Tibial nerve (tissue), 4 donors: Measurements from ENCODE around the gene FYB2. TPM values are rescaled to one million over a fixed set of nuclear protein-coding genes. Genes with fewer than 3 reads are reported as not detected.

Source experiments
- DNase-seq, 2 donors: peaks; one replicate each; pipeline ENCODE4 v3.0.0-alpha.2; 2019; ENCODE audit warnings: low spot score in 2 of 2
- H3K27ac ChIP-seq, 4 donors: fragments of 200-600 bp; sonication (generic) in 3 of 4; one replicate each; pipeline ENCODE4 v1.5.1; 2017 to 2019; ENCODE audit warnings: mild to moderate bottlenecking in 1 of 4
- H3K27me3 ChIP-seq, 2 donors: fragments of 200-600 bp; sonication (generic) in 1 of 2; one replicate each; pipeline versions ENCODE4 v1.5.1 to v1.6.0; 2017 to 2019
- H3K36me3 ChIP-seq, 3 donors: fragments of 200-600 bp; sonication (generic); one replicate each; pipeline ENCODE4 v1.5.1; 2018 to 2019
- H3K4me1 ChIP-seq, 4 donors: fragments of 200-600 bp; sonication (generic) in 3 of 4; one replicate each; pipeline ENCODE4 v1.5.1; 2017 to 2019
- H3K4me3 ChIP-seq, 4 donors: fragments of 200-600 bp; sonication (generic) in 3 of 4; one replicate each; pipeline ENCODE4 v1.5.1; 2017 to 2019; ENCODE audit warnings: mild to moderate bottlenecking in 1 of 4, moderate library complexity in 1 of 4
- H3K9me3 ChIP-seq, 4 donors: fragments of 200-600 bp; sonication (generic) in 3 of 4; one replicate each; pipeline ENCODE4 v1.5.1; 2017 to 2019
- CTCF ChIP-seq, 5 experiments: fragments of 200-600 bp in 3 of 5; fragments of 450-650 bp in 2 of 5; sonication (generic) in 3 of 5; IDR thresholded peaks; one replicate each; pipeline ENCODE4 v1.5.1; 2016 to 2019; ENCODE audit warnings: antibody characterized with exemption in 5 of 5, mild to moderate bottlenecking in 3 of 5, moderate library complexity in 2 of 5
- EP300 ChIP-seq, 2 donors: sonication (generic); formaldehyde crosslinking; IDR thresholded peaks; one replicate each; pipeline ENCODE4 v1.6.1; 2017; ENCODE audit warnings: antibody characterized with exemption in 2 of 2, mild to moderate bottlenecking in 1 of 2
- POLR2A ChIP-seq, 2 donors: fragments of 450-650 bp; IDR thresholded peaks; one replicate each; pipeline ENCODE4 v1.6.1; 2017; ENCODE audit warnings: antibody characterized with exemption in 2 of 2, mild to moderate bottlenecking in 2 of 2, moderate library complexity in 2 of 2
- WGBS, 2 donors: methylation state at CpG; one replicate each; pipeline ENCODE4 v1.1.5; 2018; 5-methylcytosine and 5-hydroxymethylcytosine counted together
- total RNA-seq, 4 donors: library from RNA; depleted of rRNA; stranded (reverse); fragments of >200 nt; gene quantifications; one replicate each; pipeline ENCODE4 v1.1.0, GENCODE V29; 2016

FYB2 gene
- total RNA-seq, 4 donors from 2014 or later, result not detected

GRCh38 chr1:56844545-56845136, 25.4 kb upstream of the FYB2 start:
- TF ChIP-seq POLR2A (IDR thresholded peaks at IDR 0.05), result no peak
- H3K9me3 ChIP-seq, result peaks cover 0 to 1% (median 0%) of the 10 kb centered on the region in 4 donors
- H3K27ac ChIP-seq, result no peak overlapping the region
- no peaks in the 10 kb centered on the region for H3K36me3 ChIP-seq
- DNase-seq, result no peak
- H3K4me1 ChIP-seq, result no peaks in the 10 kb centered on the region
- no peaks in the 10 kb centered on the region for H3K27me3 ChIP-seq
- no peak overlapping the region for H3K4me3 ChIP-seq
- 65 to 68% methylated on average over 9 of the region's 9 CpGs for WGBS, 2 donors

- Histone ChIP-seq H3K36me3 (no peaks in the 10 kb centered on the region), H3K27ac (no peak overlapping the region), H3K4me1 (no peaks in the 10 kb centered on the region), H3K9me3 (peaks cover 0 to 10% (median 0%) of the 10 kb centered on the region in 4 donors), H3K27me3 (no peaks in the 10 kb centered on the region), H3K4me3 (no peak overlapping the region)
- WGBS, 2 donors, result 68 to 70% methylated on average over 3 of the region's 3 CpGs
- TF ChIP-seq POLR2A (IDR thresholded peaks at IDR 0.05), result no peak
- TF ChIP-seq CTCF (IDR thresholded peaks at IDR 0.05), result no peak
- TF ChIP-seq EP300 (IDR thresholded peaks at IDR 0.05), result no peak
- no peak for DNase-seq
Observed at GRCh38 chr1:56843544-56843943, 24.3 kb upstream of the FYB2 start.

- 69 to 80% methylated on average over 2 to 3 of the region's 3 CpGs for WGBS, 2 donors
Observed at GRCh38 chr1:56838759-56839158, 19.6 kb upstream of the FYB2 start.

GRCh38 chr1:56837244-56837939, 18.2 kb upstream of the FYB2 start:
- 54 to 63% methylated on average over 9 of the region's 9 CpGs for whole genome bisulfite sequencing, 2 donors
- no peak overlapping the region for H3K4me3 ChIP-seq
- peaks cover 0 to 10% (median 0%) of the 10 kb centered on the region in 4 donors for H3K9me3 ChIP-seq
- no peaks in the 10 kb centered on the region for H3K27me3 ChIP-seq
- TF ChIP-seq POLR2A (IDR thresholded peaks at IDR 0.05), result no peak
- TF ChIP-seq EP300 (IDR thresholded peaks at IDR 0.05), result no peak
- no peak for TF ChIP-seq CTCF (IDR thresholded peaks at IDR 0.05)
- no peak overlapping the region for H3K27ac ChIP-seq
- H3K36me3 ChIP-seq, result no peaks in the 10 kb centered on the region
- DNase-seq, result no peak
- H3K4me1 ChIP-seq, result no peaks in the 10 kb centered on the region

More at GRCh38 chr1:56838759-56839158, 19.6 kb upstream of the FYB2 start:
- Histone ChIP-seq H3K4me3 (no peak overlapping the region), H3K36me3 (no peaks in the 10 kb centered on the region), H3K4me1 (no peaks in the 10 kb centered on the region), H3K9me3 (peaks cover 0 to 10% (median 0%) of the 10 kb centered on the region in 4 donors), H3K27ac (no peak overlapping the region), H3K27me3 (no peaks in the 10 kb centered on the region)
- DNase-seq, result no peak
- no peak for TF ChIP-seq POLR2A (IDR thresholded peaks at IDR 0.05)

- Histone ChIP-seq H3K36me3 (no peaks in the 10 kb centered on the region), H3K27ac (no peak overlapping the region), H3K4me1 (no peaks in the 10 kb centered on the region), H3K4me3 (no peak overlapping the region), H3K9me3 (peaks cover 0 to 10% (median 0%) of the 10 kb centered on the region in 4 donors), H3K27me3 (peaks cover 0 to 4% of the 10 kb centered on the region in 2 donors)
- TF ChIP-seq EP300 (IDR thresholded peaks at IDR 0.05) (no peak), POLR2A (IDR thresholded peaks at IDR 0.05) (no peak), CTCF (IDR thresholded peaks at IDR 0.05) (no peak)
- DNase-seq, result no peak
- WGBS, 2 donors, result 91% methylated on average over 4 of the region's 4 CpGs
Observed at GRCh38 chr1:56836359-56836758, 17.2 kb upstream of the FYB2 start.

GRCh38 chr1:56835657-56836056, 16.5 kb upstream of the FYB2 start:
- H3K4me3 ChIP-seq, result no peak overlapping the region
- H3K9me3 ChIP-seq, result peaks cover 0 to 10% (median 0%) of the 10 kb centered on the region in 4 donors
- no peaks in the 10 kb centered on the region for H3K36me3 ChIP-seq
- H3K27me3 ChIP-seq, result peaks cover 0 to 6% of the 10 kb centered on the region in 2 donors
- no peak for TF ChIP-seq CTCF (IDR thresholded peaks at IDR 0.05)
- no peak overlapping the region for H3K27ac ChIP-seq
- 93 to 99% methylated on average over 5 of the region's 5 CpGs for WGBS, 2 donors
- DNase-seq, result no peak
- H3K4me1 ChIP-seq, result no peaks in the 10 kb centered on the region
